SK-N-MC (cell line): ENCODE measurements around the gene AVPR1B.

ENCODE experiments used
- DNase-seq: peaks from one replicate; pipeline ENCODE4 v3.0.0-alpha.2; 2011; ENCODE audit warnings: low read depth, low spot score
- H3K27ac ChIP-seq: fragments of 200-600 bp; sonication (generic); 2 replicates; pipeline ENCODE4 v1.5.1; 2016; ENCODE audit warnings: mixed run types
- H3K36me3 ChIP-seq: fragments of 200-600 bp; sonication (generic); 2 replicates; pipeline ENCODE4 v1.6.1; 2017; ENCODE audit warnings: antibody characterized with exemption, low read length, mixed read lengths; ENCODE audit not compliant: insufficient read depth
- H3K4me3 ChIP-seq: fragments of 200-600 bp; sonication (generic); 2 replicates; pipeline ENCODE4 v1.5.1; 2016
- H3K9ac ChIP-seq: fragments of 200-600 bp; sonication (generic); 2 replicates; pipeline ENCODE4 v1.8.0; 2017; ENCODE audit warnings: mixed run types, mixed read lengths; ENCODE audit not compliant: insufficient read length
- H3K9me3 ChIP-seq: fragments of 200-600 bp; sonication (generic); 2 replicates; pipeline ENCODE4 v1.6.1; 2017; ENCODE audit warnings: low read depth, mild to moderate bottlenecking, antibody characterized with exemption, low read length, moderate library complexity, mixed read lengths
- EZH2 ChIP-seq: fragments of 200-600 bp; sonication (generic); IDR thresholded peaks from one replicate; pipeline ENCODE4 v1.6.1; 2017; ENCODE audit warnings: antibody characterized with exemption
- FOXP2 ChIP-seq: optimal IDR thresholded peaks from 2 replicates; pipeline ENCODE3; 2011; ENCODE audit warnings: mild to moderate bottlenecking, moderate library complexity; ENCODE audit not compliant: insufficient read depth; ENCODE audit errors: extremely low read length, control extremely low read depth
- POLR2AphosphoS5 ChIP-seq: IDR thresholded peaks from 2 replicates; pipeline ENCODE4 v1.6.1; 2012; ENCODE audit warnings: mild to moderate bottlenecking, low read depth, low read length, borderline replicate concordance

The AVPR1B gene, protein sequence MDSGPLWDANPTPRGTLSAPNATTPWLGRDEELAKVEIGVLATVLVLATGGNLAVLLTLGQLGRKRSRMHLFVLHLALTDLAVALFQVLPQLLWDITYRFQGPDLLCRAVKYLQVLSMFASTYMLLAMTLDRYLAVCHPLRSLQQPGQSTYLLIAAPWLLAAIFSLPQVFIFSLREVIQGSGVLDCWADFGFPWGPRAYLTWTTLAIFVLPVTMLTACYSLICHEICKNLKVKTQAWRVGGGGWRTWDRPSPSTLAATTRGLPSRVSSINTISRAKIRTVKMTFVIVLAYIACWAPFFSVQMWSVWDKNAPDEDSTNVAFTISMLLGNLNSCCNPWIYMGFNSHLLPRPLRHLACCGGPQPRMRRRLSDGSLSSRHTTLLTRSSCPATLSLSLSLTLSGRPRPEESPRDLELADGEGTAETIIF

DNA sequence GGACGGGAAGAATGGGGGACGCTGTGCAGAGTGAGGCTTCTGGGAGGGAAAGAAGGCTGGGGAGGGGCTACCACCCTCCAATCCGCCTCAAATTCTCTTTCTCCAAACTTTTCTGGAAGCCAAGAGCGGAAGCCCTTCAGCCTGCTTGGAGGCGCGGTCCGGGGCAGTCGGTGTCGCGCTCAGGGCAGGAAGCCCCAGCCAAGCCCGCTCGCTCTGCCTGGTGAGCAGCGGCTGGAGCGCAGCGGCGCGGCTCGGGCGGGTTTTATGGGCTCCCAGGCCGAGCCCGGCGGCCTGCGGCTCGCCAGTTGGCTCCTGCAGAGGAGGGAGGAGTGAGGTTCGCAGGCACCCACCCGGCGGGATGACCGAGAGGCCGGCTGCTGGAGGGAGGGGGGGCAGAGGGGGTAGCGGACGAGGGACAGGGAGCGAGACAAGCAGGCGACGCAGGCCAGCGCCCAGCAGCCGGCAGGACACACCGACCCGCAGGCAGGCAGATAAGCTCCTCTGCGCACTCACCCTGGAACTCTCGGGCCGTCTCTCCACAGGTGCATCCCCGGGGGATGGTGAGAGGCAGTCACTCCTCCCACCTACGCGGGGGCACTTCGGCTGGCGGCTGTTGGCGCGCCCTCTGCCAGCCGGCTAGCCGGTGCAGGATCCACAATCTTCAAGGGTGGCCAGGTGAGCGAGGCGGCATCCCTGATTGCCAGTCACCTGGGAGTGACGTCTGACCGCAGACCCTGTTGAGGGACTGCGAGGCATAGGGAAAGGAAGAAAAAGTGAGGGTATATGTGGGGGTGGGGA is at the start of gene AVPR1B:
Gene AVPR1B (minus strand): TSS at position 238 of the 798 bp plus-strand sequence. CDS start 498 bp downstream, outside the sequence.
- H3K36me3 ChIP-seq: no peaks in the 10 kb centered on the region
- TF ChIP-seq EZH2 (no peak), POLR2AphosphoS5 (no peak), FOXP2 (no peak)
- no peak within 1 kb of the TSS for H3K9ac ChIP-seq
- peak within 1 kb of the TSS; percentile 18; the same call in 1 of the 2 replicates for H3K4me3 ChIP-seq
- DNase-seq: no peak
- no peaks in the 10 kb centered on the region for H3K9me3 ChIP-seq
- no peak within 1 kb of the TSS for H3K27ac ChIP-seq

DNA sequence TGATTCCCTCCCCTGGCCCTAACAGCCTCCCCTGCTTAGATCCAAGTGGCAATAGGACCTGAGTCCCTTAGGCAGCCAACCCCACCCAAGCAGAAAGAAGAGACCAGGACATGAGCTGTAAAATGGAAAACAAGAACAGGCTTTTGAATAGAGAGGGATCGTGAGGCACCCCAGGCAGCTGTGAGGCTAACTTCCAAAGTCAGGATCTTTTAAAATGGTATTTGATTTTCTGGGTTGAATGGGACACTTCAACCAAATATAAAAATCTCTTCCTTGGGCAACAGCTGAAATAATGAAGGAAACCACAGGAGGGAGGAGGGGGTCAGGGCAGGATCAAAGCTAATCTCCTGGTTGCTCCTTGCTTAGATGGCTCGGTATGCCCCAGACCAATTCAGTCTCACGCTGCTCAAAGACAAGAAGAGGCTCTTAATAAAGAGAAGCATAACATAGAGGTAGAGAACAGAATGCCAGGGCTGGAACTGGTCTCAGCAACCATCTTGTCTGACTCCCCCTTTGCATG is 28.6 kb upstream of the AVPR1B start:
- no peaks in the 10 kb centered on the region for H3K36me3 ChIP-seq
- no peak overlapping the region for H3K4me3 ChIP-seq
- H3K9ac ChIP-seq: no peak overlapping the region
- TF ChIP-seq POLR2AphosphoS5: no peak
- no peak for TF ChIP-seq FOXP2
- TF ChIP-seq EZH2: no peak
- DNase-seq: no peak
- no peak overlapping the region for H3K27ac ChIP-seq
- no peaks in the 10 kb centered on the region for H3K9me3 ChIP-seq

DNA sequence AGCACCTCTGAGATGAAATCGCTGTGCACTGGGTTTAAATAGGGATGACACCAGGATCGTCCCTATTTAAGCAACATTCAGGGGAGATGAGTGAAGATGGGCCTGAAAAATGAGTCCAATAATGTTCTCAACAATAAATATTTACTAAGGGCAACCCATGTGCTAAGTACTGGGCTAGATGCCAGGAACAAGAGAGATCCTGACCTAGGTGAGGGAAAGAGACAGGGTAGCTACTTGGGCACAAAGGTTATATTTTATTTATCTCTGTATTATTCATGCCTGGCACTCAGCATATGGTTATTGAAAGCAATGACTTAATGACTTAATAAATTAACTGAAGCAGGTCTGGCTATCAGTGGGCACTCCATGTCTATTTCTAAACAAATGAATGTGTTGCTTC is 27.4 kb upstream of the AVPR1B start:
- H3K4me3 ChIP-seq: no peak overlapping the region
- no peaks in the 10 kb centered on the region for H3K36me3 ChIP-seq
- no peak for TF ChIP-seq POLR2AphosphoS5
- no peak for TF ChIP-seq EZH2
- DNase-seq: no peak
- H3K9me3 ChIP-seq: no peaks in the 10 kb centered on the region
- H3K9ac ChIP-seq: no peak overlapping the region
- no peak overlapping the region for H3K27ac ChIP-seq

DNA sequence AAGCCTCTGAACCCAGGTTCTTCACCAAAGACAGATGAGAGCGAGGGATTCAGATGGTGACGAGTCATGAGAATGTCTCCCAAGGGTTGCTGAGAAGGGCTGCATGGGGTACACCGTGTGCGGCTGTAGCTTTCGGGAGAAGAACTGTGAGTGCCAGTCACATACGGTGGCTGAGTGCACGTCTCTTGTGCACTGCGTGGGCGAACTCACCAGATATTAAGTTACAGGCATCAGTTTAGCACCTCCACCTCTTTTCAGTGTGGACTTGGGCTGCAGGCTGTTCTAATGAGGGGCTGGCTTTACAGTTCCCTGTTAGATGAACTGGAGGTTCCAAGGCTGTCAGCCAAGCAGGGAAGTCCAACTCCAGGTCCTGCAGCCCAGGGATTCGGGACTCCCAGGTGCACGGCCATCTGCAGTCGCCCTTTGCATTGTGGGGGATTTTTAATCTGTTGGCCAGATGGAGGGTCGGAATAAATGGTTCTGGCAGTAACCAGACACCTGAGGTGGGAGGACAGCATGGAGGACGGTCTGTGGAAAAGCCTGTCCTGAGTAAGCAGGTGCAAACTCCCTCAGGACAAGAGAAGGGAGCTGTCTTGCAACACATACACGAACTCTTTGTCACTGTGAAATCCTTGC is 26.5 kb upstream of the AVPR1B start:
- no peak for TF ChIP-seq POLR2AphosphoS5
- no peaks in the 10 kb centered on the region for H3K36me3 ChIP-seq
- H3K4me3 ChIP-seq: no peak overlapping the region
- H3K9me3 ChIP-seq: no peaks in the 10 kb centered on the region
- no peak for DNase-seq
- H3K27ac ChIP-seq: no peak overlapping the region
- H3K9ac ChIP-seq: no peak overlapping the region

DNA sequence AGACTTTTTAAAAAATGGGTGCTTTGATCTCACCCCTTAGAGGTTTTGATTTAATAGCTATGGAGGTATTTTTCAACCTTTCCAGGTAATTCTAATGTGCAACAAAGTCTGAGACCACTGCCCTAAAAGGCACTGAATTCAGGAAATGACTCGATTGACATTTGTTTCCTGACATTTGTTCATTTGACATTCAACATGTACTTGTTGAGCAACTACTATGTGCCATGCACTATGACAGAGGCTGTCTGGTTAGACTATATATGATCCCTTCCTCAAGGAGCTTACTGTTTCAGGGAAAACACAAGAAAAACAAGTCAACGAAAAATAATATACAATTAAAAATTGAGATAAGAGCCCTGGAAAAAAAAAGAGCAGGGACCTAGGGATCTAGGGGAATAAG is 25.6 kb upstream of the AVPR1B start:
- no peaks in the 10 kb centered on the region for H3K9me3 ChIP-seq
- no peak overlapping the region for H3K4me3 ChIP-seq
- DNase-seq: no peak
- H3K9ac ChIP-seq: no peak overlapping the region
- no peak overlapping the region for H3K27ac ChIP-seq
- TF ChIP-seq POLR2AphosphoS5: no peak
- no peak for TF ChIP-seq EZH2
- no peak for TF ChIP-seq FOXP2
- no peaks in the 10 kb centered on the region for H3K36me3 ChIP-seq

- H3K4me3 ChIP-seq: no peak overlapping the region
- H3K9me3 ChIP-seq: no peaks in the 10 kb centered on the region
- TF ChIP-seq FOXP2: no peak
- TF ChIP-seq EZH2: no peak
- TF ChIP-seq POLR2AphosphoS5: no peak
- no peak overlapping the region for H3K9ac ChIP-seq
- DNase-seq: no peak
- no peaks in the 10 kb centered on the region for H3K36me3 ChIP-seq
- H3K27ac ChIP-seq: no peak overlapping the region
Observed at GRCh38 chr1:206142011-206142410, 24.8 kb upstream of the AVPR1B start.

- Histone ChIP-seq H3K9me3 (no peaks in the 10 kb centered on the region), H3K27ac (no peak overlapping the region), H3K9ac (no peak overlapping the region), H3K4me3 (no peak overlapping the region), H3K36me3 (no peaks in the 10 kb centered on the region)
- TF ChIP-seq FOXP2 (no peak), EZH2 (no peak), POLR2AphosphoS5 (no peak)
- no peak for DNase-seq
Observed at GRCh38 chr1:206136241-206136640, 19.1 kb upstream of the AVPR1B start.

GRCh38 chr1:206135248-206135647 is 18.1 kb upstream of the AVPR1B start:
- H3K9ac ChIP-seq: no peak overlapping the region
- TF ChIP-seq FOXP2 (no peak), POLR2AphosphoS5 (no peak), EZH2 (no peak)
- no peaks in the 10 kb centered on the region for H3K36me3 ChIP-seq
- no peak overlapping the region for H3K4me3 ChIP-seq
- H3K9me3 ChIP-seq: no peaks in the 10 kb centered on the region
- no peak for DNase-seq
- H3K27ac ChIP-seq: no peak overlapping the region
